DOHH2 (cell line): ENCODE measurements around the gene GBF1.

ENCODE experiments used
- H3F3A ChIP-seq: fragments of 200-600 bp; sonication (generic), shearing (Covaris generic); 2 replicates; pipeline ENCODE4 v1.6.0; 2016; ENCODE audit warnings: antibody characterized with exemption, mild to moderate bottlenecking; ENCODE audit not compliant: control insufficient read depth, insufficient read depth
- H3K27ac ChIP-seq: fragments of 200-600 bp; sonication (generic); 2 replicates; pipeline ENCODE4 v1.5.1; 2014; ENCODE audit warnings: low read depth, mild to moderate bottlenecking, low read length, moderate library complexity
- H3K27me3 ChIP-seq: fragments of 200-600 bp; sonication (generic); 2 replicates; pipeline ENCODE4 v1.6.1; 2014; ENCODE audit warnings: mild to moderate bottlenecking, low read length, mixed read lengths; ENCODE audit not compliant: control insufficient read depth
- H3K36me3 ChIP-seq: fragments of 200-600 bp; sonication (generic); 2 replicates; pipeline ENCODE4 v1.6.1; 2014; ENCODE audit warnings: mild to moderate bottlenecking, low read length, moderate library complexity, mixed read lengths; ENCODE audit not compliant: control insufficient read depth
- H3K4me1 ChIP-seq: fragments of 200-600 bp; sonication (generic); 2 replicates; pipeline ENCODE4 v1.6.1; 2014; ENCODE audit warnings: mild to moderate bottlenecking, low read length, mixed read lengths; ENCODE audit not compliant: control insufficient read depth
- H3K4me2 ChIP-seq: fragments of 200-600 bp; sonication (generic); 2 replicates; pipeline ENCODE4 v1.6.0; 2014; ENCODE audit warnings: mild to moderate bottlenecking, low read length, moderate library complexity
- H3K4me3 ChIP-seq: fragments of 200-600 bp; sonication (generic); 2 replicates; pipeline ENCODE4 v1.5.1; 2014; ENCODE audit warnings: mild to moderate bottlenecking, low read length, mixed read lengths
- H3K79me2 ChIP-seq: fragments of 200-600 bp; sonication (generic); 2 replicates; pipeline ENCODE4 v1.6.1; 2014; ENCODE audit warnings: mild to moderate bottlenecking, low read length, mixed read lengths; ENCODE audit not compliant: control insufficient read depth
- H3K9me2 ChIP-seq: fragments of 200-600 bp; sonication (generic); replicated peaks from 2 replicates; pipeline ENCODE4 v1.6.1; 2014; ENCODE audit warnings: mild to moderate bottlenecking, low read length, mixed read lengths; ENCODE audit not compliant: control insufficient read depth
- H3K9me3 ChIP-seq: fragments of 200-600 bp; sonication (generic); 2 replicates; pipeline ENCODE4 v1.6.1; 2014; ENCODE audit warnings: antibody characterized with exemption, low read length, mixed read lengths; ENCODE audit not compliant: control insufficient read depth, insufficient read depth
- H4K20me1 ChIP-seq: fragments of 200-600 bp; sonication (generic); 2 replicates; pipeline ENCODE4 v1.6.0; 2014; ENCODE audit warnings: low read depth, mild to moderate bottlenecking, antibody characterized with exemption, low read length, moderate library complexity; ENCODE audit not compliant: control insufficient read depth, insufficient read depth
- CTCF ChIP-seq: fragments of 200-600 bp; sonication (generic); IDR thresholded peaks from one replicate; pipeline ENCODE4 v1.5.1; 2014; ENCODE audit warnings: antibody characterized with exemption, mild to moderate bottlenecking, low read depth, low read length; ENCODE audit not compliant: poor library complexity, severe bottlenecking
- EZH2phosphoT487 ChIP-seq: fragments of 200-600 bp; sonication (generic); IDR thresholded peaks from 2 replicates; pipeline ENCODE4 v1.6.1; 2017; ENCODE audit warnings: borderline replicate concordance, mild to moderate bottlenecking, antibody characterized with exemption, low read length, moderate library complexity, mixed read lengths

Gene GBF1

DNA sequence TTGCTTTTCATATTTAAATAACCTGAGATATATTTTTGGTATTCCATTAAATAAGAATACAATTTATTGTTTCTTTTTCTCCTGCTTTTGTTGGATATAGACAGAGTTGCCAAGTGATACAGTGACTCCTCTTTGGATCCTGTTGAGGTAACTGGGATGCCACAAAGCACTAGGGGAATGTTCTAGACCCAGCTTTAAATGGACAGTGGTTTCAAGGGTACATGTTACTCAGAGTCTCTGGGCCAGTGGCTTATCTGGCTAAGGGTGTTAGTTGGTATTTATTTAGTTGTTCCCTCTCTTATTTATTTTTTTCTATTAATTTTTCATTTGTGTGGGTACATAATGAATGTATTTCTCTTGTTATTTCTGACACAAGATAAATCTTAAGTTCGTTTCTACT lies 9.1 kb downstream of the GBF1 start:
- no peak overlapping the region for H3K27ac ChIP-seq
- no peak overlapping the region for H3K4me3 ChIP-seq
- peaks cover 9% of the 10 kb centered on the region for H3K36me3 ChIP-seq
- no peaks in the 10 kb centered on the region for H4K20me1 ChIP-seq
- H3K79me2 ChIP-seq: peaks cover 82% of the 10 kb centered on the region
- H3K4me1 ChIP-seq: peaks cover 9% of the 10 kb centered on the region
- H3K4me2 ChIP-seq: no peak overlapping the region
- no peaks in the 10 kb centered on the region for H3K9me2 ChIP-seq
- no peaks in the 10 kb centered on the region for H3F3A ChIP-seq
- H3K9me3 ChIP-seq: no peaks in the 10 kb centered on the region
- no peaks in the 10 kb centered on the region for H3K27me3 ChIP-seq
- TF ChIP-seq CTCF (no peak), EZH2phosphoT487 (no peak)

DNA sequence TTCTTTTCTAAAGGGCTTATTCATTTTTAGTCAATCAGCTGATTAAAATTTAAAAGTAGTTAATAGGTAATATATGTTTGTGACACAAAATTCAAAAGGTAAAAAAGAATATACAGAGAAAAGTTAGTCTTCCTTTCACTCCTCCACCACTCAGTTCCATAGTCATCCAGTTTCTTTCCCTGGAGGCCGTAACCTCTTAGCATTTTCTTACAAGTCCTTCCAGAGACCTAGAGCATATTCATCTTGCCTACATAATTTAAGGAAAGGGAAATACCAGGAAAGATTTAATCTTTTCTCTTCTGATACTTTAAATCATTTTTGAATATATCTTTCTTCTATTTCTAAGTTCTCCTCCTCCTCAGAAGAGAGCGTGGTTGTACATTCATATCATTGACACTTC lies 10.1 kb downstream of the GBF1 start:
- H3K9me3 ChIP-seq: no peaks in the 10 kb centered on the region
- H3K36me3 ChIP-seq: peaks cover 14% of the 10 kb centered on the region
- no peak overlapping the region for H3K4me3 ChIP-seq
- H3K4me1 ChIP-seq: peaks cover 9% of the 10 kb centered on the region
- no peaks in the 10 kb centered on the region for H3K27me3 ChIP-seq
- TF ChIP-seq CTCF (no peak), EZH2phosphoT487 (no peak)
- 0 out of 2 replicates have a peak, but pooled peaks cover 2% of the 10 kb centered on the region for H3F3A ChIP-seq
- H3K27ac ChIP-seq: no peak overlapping the region
- H4K20me1 ChIP-seq: no peaks in the 10 kb centered on the region
- H3K4me2 ChIP-seq: no peak overlapping the region
- peaks cover 72% of the 10 kb centered on the region for H3K79me2 ChIP-seq
- no peaks in the 10 kb centered on the region for H3K9me2 ChIP-seq

- H3K27me3 ChIP-seq: no peaks in the 10 kb centered on the region
- no peaks in the 10 kb centered on the region for H3K9me3 ChIP-seq
- H3K36me3 ChIP-seq: peaks cover 39% of the 10 kb centered on the region
- 0 out of 2 replicates have a peak, but pooled peaks cover 2% of the 10 kb centered on the region for H3F3A ChIP-seq
- H4K20me1 ChIP-seq: no peaks in the 10 kb centered on the region
- H3K27ac ChIP-seq: no peak overlapping the region
- H3K79me2 ChIP-seq: peaks cover 27% of the 10 kb centered on the region
- no peaks in the 10 kb centered on the region for H3K9me2 ChIP-seq
- H3K4me3 ChIP-seq: no peak overlapping the region
- H3K4me2 ChIP-seq: no peak overlapping the region
- no peak for TF ChIP-seq CTCF
- no peak for TF ChIP-seq EZH2phosphoT487
- H3K4me1 ChIP-seq: no peaks in the 10 kb centered on the region; the same call in 1 of the 2 replicates
These were observed 15.9 kb downstream of the GBF1 start for GRCh38 chr10:102261196-102261595.
